Skeletal muscle cell (primary cell): ENCODE data around the gene PDIA6.

Experiments
- DNase-seq: peaks from one replicate; pipeline ENCODE4 v3.0.0-alpha.2; 2010; ENCODE audit warnings: low read depth
- H3K4me3 ChIP-seq: 2 replicates; pipeline ENCODE4 v1.5.1; 2011; ENCODE audit warnings: low read depth, mild to moderate bottlenecking, control low read depth, low read length, moderate library complexity

Gene PDIA6

GRCh38 chr2:10812362-10813162, at the start of gene PDIA6:
PDIA6 (minus strand) TSS chr2:10812785; CDS start chr2:10812696, 89 bp downstream.
- peak; percentile 85 for DNase-seq
- H3K4me3 ChIP-seq = peak within 1 kb of the TSS; percentile 80

GRCh38 chr2:10862330-10862729, 49.7 kb upstream of the PDIA6 start:
- no peak overlapping the region for H3K4me3 ChIP-seq
- no peak for DNase-seq

- no peak for DNase-seq
These were observed 49.2 kb upstream of the PDIA6 start for GRCh38 chr2:10861765-10862164.

GRCh38 chr2:10860814-10861325, 48.3 kb upstream of the PDIA6 start:
- no peak for DNase-seq
- no peak overlapping the region for H3K4me3 ChIP-seq

More at GRCh38 chr2:10861765-10862164, 49.2 kb upstream of the PDIA6 start:
- H3K4me3 ChIP-seq = no peak overlapping the region

- H3K4me3 ChIP-seq = no peak overlapping the region
- no peak for DNase-seq
These were observed 47.7 kb upstream of the PDIA6 start for GRCh38 chr2:10860081-10860813.

GRCh38 chr2:10859278-10859677, 46.7 kb upstream of the PDIA6 start:
- DNase-seq = no peak
- no peak overlapping the region for H3K4me3 ChIP-seq

- no peak for DNase-seq
- no peak overlapping the region for H3K4me3 ChIP-seq
These were observed 36.0 kb upstream of the PDIA6 start for GRCh38 chr2:10848541-10848940.

- H3K4me3 ChIP-seq = no peak overlapping the region
- DNase-seq = no peak
These were observed 34.4 kb upstream of the PDIA6 start for GRCh38 chr2:10847008-10847407.

GRCh38 chr2:10846110-10846861, 33.7 kb upstream of the PDIA6 start:
- no peak overlapping the region for H3K4me3 ChIP-seq
- no peak for DNase-seq

- H3K4me3 ChIP-seq = no peak overlapping the region
- DNase-seq = no peak
These were observed 33.1 kb upstream of the PDIA6 start for GRCh38 chr2:10845640-10846039.

- no peak overlapping the region for H3K4me3 ChIP-seq
These were observed 31.5 kb upstream of the PDIA6 start for GRCh38 chr2:10844097-10844496.

GRCh38 chr2:10842506-10842905, 29.9 kb upstream of the PDIA6 start:
- no peak for DNase-seq

More at GRCh38 chr2:10844097-10844496, 31.5 kb upstream of the PDIA6 start:
- no peak for DNase-seq

GRCh38 chr2:10841547-10842219, 29.1 kb upstream of the PDIA6 start:
- no peak for DNase-seq

More at GRCh38 chr2:10842506-10842905, 29.9 kb upstream of the PDIA6 start:
- H3K4me3 ChIP-seq = no peak overlapping the region

GRCh38 chr2:10839813-10840212, 27.2 kb upstream of the PDIA6 start:
- no peak overlapping the region for H3K4me3 ChIP-seq
- no peak for DNase-seq

More at GRCh38 chr2:10841547-10842219, 29.1 kb upstream of the PDIA6 start:
- H3K4me3 ChIP-seq = no peak overlapping the region

- no peak overlapping the region for H3K4me3 ChIP-seq
- no peak for DNase-seq
These were observed 26.1 kb upstream of the PDIA6 start for GRCh38 chr2:10838734-10839133.

GRCh38 chr2:10837298-10838266, 25.0 kb upstream of the PDIA6 start:
- H3K4me3 ChIP-seq = no peak overlapping the region
- DNase-seq = no peak

- no peak for DNase-seq
- H3K4me3 ChIP-seq = no peak overlapping the region
These were observed 22.7 kb upstream of the PDIA6 start for GRCh38 chr2:10835052-10835970.
